ENCODE results near the gene LBX1.

Gene LBX1, protein sequence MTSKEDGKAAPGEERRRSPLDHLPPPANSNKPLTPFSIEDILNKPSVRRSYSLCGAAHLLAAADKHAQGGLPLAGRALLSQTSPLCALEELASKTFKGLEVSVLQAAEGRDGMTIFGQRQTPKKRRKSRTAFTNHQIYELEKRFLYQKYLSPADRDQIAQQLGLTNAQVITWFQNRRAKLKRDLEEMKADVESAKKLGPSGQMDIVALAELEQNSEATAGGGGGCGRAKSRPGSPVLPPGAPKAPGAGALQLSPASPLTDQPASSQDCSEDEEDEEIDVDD

DNA sequence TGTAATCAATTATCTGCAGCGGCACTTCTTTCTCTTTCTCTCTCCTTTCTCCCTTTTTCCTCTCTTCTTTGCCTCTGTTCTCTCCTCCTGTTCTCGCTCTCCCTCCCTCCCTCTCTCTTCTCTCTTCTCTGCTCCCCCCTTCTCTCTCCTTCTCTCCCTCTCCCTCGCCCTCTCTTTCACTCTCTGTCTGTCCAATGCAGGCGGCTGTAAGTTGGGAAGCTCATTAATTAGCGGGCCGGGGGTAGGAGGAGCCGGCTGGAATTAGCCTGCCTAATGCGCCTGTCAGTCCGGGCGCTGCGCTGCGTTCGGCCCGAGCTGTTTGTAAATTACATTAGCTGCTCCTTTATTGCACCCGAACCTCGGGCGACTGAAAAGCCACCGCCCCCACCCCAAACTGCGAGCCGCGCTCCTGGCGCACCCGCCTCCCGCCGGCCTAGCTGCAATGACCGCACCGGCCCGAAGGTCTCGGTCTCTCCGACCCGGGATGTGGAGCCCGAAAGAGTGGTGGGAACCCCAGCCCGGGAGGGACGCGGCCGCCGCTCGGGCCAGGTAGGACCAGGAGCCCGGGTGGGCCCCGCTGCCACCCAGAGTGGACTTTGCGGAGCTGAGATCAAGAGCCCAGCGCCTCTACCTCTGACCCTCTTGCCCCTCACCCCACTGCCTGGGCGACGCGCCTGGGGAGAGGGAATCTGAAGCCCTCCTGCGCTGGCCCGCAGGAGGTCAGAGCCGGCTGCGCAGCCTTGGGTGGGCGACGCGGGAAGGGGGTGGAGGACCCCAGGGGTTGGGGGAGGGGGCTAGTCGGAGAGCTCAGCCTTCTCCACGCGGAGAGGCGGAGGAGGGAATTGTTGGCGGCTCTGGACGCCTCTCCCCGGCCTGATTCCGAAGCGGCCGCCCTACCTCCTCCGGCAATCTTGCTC lies at the start of gene LBX1:
TSS of gene LBX1 (minus strand) at position 198 of the 917 bp plus-strand sequence. CDS start 648 bp downstream, outside the sequence.
- no peak within 1 kb of the TSS for H3K27ac ChIP-seq
- TF ChIP-seq, protein P1, sequence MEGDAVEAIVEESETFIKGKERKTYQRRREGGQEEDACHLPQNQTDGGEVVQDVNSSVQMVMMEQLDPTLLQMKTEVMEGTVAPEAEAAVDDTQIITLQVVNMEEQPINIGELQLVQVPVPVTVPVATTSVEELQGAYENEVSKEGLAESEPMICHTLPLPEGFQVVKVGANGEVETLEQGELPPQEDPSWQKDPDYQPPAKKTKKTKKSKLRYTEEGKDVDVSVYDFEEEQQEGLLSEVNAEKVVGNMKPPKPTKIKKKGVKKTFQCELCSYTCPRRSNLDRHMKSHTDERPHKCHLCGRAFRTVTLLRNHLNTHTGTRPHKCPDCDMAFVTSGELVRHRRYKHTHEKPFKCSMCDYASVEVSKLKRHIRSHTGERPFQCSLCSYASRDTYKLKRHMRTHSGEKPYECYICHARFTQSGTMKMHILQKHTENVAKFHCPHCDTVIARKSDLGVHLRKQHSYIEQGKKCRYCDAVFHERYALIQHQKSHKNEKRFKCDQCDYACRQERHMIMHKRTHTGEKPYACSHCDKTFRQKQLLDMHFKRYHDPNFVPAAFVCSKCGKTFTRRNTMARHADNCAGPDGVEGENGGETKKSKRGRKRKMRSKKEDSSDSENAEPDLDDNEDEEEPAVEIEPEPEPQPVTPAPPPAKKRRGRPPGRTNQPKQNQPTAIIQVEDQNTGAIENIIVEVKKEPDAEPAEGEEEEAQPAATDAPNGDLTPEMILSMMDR (IDR thresholded peaks at IDR 0.05), result no peak
- no peak for TF ChIP-seq ZFX (IDR thresholded peaks at IDR 0.05; ENCODE audit: borderline replicate concordance)

DNA sequence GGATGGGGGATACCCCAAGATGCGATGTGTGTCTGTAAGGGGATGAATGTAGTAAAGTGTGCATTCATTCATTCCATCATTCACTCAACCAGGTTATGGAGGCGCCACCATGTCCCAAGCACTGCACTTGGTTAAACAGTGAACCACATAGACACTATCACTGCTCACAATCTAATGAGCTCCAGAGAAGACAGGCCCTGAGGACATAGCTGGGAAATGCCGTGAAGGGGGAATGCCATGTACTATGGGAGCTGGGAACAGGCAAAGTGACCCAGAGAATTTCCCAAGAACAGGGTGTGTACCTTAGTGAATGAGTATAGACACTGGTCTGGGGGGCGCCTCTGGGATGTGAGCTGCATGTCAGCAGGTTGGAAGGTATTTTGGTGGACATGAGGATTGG lies 44.5 kb upstream of the LBX1 start:
- H3K27ac ChIP-seq, result no peak overlapping the region
- TF ChIP-seq, protein P1 (IDR thresholded peaks at IDR 0.05), result no peak
- TF ChIP-seq ZFX (IDR thresholded peaks at IDR 0.05; ENCODE audit: borderline replicate concordance), result no peak

DNA sequence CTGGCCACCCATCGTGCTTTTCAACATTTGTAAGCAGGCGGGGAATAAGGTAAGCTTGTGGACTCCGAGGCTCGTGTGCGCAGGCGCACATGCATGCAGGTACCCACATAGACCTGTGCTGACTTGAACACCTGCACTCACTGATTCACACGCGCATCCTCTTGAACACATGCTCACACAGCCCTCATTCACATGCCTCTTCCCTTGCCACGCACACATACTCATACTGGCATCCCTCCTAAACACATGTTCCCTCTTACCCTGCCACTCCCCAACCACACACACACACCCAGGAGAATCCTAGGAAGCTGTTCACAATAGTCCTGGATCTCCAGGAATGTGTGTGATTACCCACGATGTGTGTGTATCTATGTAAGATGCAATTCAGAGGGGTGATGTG lies 44.1 kb upstream of the LBX1 start:
- no peak for TF ChIP-seq ZFX (IDR thresholded peaks at IDR 0.05; ENCODE audit: borderline replicate concordance)
- TF ChIP-seq, protein P1 (IDR thresholded peaks at IDR 0.05), result no peak
- no peak overlapping the region for H3K27ac ChIP-seq

DNA sequence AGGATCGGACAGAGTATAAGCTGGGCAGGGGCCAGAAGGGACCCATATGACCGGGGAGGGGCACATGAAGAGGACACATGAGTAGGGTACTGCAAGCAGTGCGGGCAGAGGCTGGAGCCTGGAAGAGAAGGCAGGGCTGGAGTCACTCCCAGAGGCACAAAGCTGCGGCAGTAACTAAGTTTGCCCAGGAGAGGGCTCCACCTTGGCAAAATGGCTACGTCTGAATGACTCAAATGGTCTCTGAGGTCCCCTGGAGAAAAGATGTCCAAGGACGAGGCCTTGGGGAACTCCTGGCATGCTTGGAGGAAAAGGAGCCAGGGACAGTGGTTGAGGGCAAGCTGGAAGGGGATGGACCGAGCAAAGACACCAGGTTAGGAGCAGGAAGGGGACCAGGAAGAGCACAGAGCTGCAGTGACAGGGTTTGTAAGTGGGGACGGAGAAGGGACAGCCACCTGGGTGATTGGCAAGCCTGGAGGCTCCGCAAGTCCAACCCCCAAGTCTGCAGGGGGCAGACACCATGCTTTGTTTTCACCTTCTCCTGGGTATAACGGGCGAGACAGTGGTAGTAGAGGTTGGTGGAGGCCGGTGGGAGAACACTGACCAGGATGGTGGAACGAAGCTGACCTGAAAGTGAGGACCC lies 43.1 kb upstream of the LBX1 start:
- H3K27ac ChIP-seq, result no peak overlapping the region
- TF ChIP-seq, protein P1 (IDR thresholded peaks at IDR 0.05), result peak; percentile 87
- TF ChIP-seq ZFX (IDR thresholded peaks at IDR 0.05; ENCODE audit: borderline replicate concordance), result no peak

DNA sequence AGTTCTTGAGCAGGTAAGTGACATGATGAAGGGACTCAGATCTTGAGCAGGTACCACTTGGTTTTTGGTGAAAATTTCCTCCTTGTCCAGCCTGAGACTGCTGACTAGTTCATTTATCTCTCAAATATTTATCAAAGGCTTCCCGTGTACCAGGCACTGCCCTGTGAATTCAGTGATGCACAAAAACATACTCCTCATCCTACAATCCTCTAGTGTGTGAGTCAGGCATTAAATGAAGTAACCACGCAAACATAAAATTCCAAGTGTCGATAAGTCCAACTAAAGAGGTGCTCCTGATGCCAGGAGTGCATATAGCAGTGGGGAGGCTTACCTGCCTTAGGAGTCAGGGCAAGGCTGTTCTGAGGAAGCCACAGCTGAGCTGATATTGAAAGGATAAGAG lies 41.5 kb upstream of the LBX1 start:
- TF ChIP-seq, protein P1 (IDR thresholded peaks at IDR 0.05), result no peak
- no peak for TF ChIP-seq ZFX (IDR thresholded peaks at IDR 0.05; ENCODE audit: borderline replicate concordance)
- no peak overlapping the region for H3K27ac ChIP-seq

DNA sequence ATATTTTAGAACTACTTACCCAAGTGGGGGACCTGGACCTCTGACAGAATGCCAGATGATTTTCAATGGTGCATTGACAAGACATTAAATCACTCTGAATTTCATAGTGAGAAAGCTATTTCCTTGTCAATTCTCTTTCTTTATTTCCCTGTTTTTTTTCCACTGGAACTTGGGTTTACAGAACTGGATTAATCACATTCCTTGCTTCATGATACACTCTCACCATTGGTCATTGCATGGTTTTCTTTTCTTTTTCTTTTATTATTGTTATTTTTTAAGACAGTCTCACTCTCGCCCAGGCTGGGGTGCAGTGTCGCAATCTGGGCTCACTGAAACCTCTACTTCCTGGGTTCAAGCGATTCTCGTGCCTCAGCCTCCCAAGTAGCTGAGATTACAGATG lies 38.5 kb upstream of the LBX1 start:
- H3K27ac ChIP-seq, result no peak overlapping the region
- TF ChIP-seq, protein P1 (IDR thresholded peaks at IDR 0.05), result no peak
- TF ChIP-seq ZFX (IDR thresholded peaks at IDR 0.05; ENCODE audit: borderline replicate concordance), result no peak
